Measurements from ENCODE around the gene MED26.

Gene MED26

GRCh38 chr19:16587833-16588823 is 39.9 kb downstream of the MED26 start:
- DNase-seq: no peak

DNA sequence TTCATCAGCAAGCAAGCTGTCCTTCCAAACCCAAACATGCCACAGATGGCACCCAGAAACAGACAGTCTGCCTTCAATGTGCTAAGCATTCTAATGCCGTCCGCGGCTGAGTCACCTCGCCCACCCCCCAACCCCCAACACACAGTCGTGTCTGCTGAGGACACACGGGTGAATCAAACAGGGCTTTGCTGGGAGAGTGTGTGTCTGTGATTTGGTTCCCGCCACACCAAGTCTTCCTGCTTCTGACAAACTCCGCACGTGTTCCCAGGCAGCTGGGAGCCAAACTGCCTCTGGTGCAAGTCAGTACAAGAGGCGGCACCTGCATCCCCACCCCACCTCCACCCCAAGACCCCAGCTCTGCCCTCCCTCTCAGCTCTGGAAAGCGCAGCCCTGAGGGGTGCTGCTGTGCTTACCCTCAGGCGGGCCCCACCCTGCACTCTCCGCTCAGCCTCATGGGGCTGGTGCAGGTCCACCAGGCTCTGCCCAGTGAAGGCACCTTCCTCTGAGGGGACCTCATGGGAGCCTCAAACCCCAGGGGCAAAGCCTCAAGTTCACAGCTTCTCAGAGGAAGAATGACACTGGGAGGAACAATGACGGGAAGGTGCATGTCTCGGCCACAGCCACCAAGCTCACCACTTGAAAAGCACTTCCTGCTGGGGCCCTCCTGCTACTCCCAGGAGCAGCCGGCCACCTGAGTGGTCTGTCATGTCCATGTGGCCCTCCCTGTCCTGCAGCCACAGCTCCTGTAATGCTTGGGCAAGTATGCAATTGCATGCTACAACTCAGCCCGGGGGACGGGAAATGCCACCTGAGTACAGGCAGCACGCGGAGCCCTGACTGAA is 40.8 kb downstream of the MED26 start:
- DNase-seq: no peak

- no peak for DNase-seq
These were observed 41.5 kb downstream of the MED26 start for GRCh38 chr19:16586477-16586871.

- DNase-seq: no peak
These were observed 42.1 kb downstream of the MED26 start for GRCh38 chr19:16585808-16586476.

- no peak for DNase-seq
These were observed 42.8 kb downstream of the MED26 start for GRCh38 chr19:16585094-16585801.

GRCh38 chr19:16584248-16585093 is 43.5 kb downstream of the MED26 start:
- DNase-seq: peak; percentile 67

- DNase-seq: no peak
These were observed 45.3 kb downstream of the MED26 start for GRCh38 chr19:16582486-16583261.

- no peak for DNase-seq
These were observed 46.0 kb downstream of the MED26 start for GRCh38 chr19:16581971-16582343.

GRCh38 chr19:16581145-16581970 is 46.6 kb downstream of the MED26 start:
- no peak for DNase-seq

- DNase-seq: no peak
These were observed 48.6 kb downstream of the MED26 start for GRCh38 chr19:16579381-16579780.

DNA sequence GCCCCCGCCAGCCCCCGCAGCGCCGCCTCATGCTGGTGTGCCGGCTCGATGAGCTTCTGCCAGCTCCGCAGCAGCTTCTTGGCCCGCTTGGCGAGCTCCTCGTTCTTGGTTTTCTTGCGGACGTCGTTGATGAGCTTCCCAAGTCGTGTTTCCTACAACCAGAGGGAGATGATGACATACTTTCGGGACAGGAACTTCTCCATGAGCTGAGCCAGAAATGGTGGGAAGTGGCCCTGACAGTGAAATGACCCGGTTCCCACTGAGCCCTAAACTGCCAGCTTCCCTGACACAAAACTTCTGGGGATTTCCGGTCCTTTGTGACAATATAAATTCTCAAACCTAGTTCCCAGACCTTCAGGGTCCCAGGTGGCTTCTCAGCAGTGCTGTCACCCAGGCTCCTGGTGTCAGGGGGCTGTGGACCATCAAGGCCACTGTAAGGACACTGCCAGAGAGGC is 50.4 kb downstream of the MED26 start:
- DNase-seq: no peak

GRCh38 chr19:16576690-16577530 is 51.1 kb downstream of the MED26 start:
- no peak for DNase-seq

- DNase-seq: no peak
These were observed 51.9 kb downstream of the MED26 start for GRCh38 chr19:16575861-16576689.

GRCh38 chr19:16575282-16575681 is 52.7 kb downstream of the MED26 start:
- no peak for DNase-seq

- DNase-seq: no peak
These were observed 54.1 kb downstream of the MED26 start for GRCh38 chr19:16573925-16574324.

DNA sequence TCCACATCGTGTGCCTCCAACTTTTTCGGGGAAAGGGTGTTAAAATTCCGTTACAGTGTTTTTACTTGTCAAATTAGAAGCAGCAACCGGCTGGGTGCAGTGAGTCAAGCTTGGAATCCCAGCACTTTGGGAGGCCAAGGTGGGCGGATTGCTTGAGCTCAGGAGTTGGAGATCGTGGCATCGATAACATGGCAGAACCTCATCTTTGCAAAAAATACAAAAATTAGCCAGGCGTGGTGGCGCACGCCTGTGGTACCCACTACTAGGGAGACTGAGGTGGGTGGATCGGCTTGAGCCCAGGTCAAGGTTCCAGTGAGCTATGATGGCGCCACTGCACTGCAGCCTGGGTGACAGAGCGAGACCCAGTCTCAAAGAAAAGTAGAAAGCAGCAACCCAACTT is 54.7 kb downstream of the MED26 start:
- no peak for DNase-seq

DNA sequence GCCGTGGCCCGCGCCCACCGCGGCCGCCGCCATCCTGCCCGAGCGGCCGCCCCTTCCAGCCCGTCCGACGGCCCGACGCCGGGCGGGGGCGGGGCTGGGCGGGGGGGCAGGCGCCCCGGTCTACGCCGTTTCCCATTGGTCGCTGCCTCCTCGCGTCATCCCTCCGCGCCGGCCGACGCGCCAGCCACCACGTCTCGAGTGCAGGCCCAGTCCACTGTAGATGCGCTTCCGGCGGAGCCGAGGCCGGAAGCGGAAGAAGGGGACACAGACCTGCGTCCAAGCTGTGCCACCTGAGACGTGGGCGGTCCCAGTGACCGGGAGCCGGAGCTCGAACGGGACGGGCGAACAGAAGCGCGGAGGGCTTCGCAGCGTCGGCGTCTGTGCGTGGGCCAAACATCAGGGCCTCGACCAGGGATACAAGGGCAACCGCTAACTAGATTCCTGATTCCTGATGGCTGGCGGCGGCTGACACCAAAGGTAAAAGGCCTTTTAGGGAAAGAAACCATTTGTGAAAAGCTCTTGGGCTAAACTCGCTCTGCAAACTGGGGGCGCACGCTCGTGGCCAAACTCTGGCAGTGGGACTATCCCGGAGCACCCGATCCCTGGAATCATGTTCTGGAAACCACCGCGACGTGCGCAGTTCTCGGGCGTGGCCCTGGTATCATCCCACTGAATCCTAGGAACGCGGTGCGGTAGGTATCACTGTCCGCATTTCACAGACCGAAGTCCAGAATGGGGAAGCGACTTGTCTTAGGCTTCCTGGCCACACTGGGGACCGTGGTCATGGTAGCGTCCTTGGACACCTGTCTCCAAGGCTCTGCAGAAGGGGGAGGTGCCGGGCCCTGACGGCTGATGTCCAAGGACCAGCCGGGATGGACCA is 55.4 kb downstream of the MED26 start, which contains the start of gene SLC35E1:
Gene SLC35E1, minus strand, starts transcription at position 84 of the 880 bp plus-strand sequence. Its CDS starts 51 bp downstream, at position 33.
- DNase-seq: peak; percentile 96
